ENCODE data around the gene SEMA5A.

DNA sequence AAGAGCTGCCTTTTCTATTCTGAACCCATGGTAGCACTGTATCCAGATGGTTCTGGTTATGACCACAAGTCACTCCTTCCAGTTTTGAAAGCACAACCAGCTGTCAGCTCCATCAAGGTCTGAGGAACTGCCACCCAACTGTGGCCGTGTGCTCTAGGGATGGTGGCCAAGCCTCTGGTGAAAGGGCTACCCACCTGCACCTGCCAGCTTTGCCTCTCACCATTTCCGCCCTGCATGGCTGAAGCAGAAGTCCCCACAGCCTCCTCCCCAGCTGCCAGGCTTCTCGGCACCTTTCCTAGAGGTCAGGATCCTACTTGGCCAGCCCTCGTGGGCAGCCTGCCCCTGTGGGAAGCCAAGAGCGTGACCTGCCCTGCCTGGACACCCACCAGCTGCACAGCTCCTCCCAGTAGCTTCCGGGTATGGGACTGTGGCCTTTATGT is 16.8 kb downstream of the SEMA5A start:
- TF ChIP-seq, protein P1, sequence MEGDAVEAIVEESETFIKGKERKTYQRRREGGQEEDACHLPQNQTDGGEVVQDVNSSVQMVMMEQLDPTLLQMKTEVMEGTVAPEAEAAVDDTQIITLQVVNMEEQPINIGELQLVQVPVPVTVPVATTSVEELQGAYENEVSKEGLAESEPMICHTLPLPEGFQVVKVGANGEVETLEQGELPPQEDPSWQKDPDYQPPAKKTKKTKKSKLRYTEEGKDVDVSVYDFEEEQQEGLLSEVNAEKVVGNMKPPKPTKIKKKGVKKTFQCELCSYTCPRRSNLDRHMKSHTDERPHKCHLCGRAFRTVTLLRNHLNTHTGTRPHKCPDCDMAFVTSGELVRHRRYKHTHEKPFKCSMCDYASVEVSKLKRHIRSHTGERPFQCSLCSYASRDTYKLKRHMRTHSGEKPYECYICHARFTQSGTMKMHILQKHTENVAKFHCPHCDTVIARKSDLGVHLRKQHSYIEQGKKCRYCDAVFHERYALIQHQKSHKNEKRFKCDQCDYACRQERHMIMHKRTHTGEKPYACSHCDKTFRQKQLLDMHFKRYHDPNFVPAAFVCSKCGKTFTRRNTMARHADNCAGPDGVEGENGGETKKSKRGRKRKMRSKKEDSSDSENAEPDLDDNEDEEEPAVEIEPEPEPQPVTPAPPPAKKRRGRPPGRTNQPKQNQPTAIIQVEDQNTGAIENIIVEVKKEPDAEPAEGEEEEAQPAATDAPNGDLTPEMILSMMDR (IDR thresholded peaks at IDR 0.05) = no peak
- TF ChIP-seq POLR2A (IDR thresholded peaks at IDR 0.05) = no peak
